Activated CD8-positive, alpha-beta T cell treated with anti-CD3 and anti-CD28 coated beads for 36 hours (primary cell): Measurements from ENCODE around the gene GRID2. TPM values are rescaled to one million over a fixed set of nuclear protein-coding genes. Genes with fewer than 3 reads are reported as not detected.

Experiments used
- ATAC-seq: fragments of 200-7000 bp; cut with Tn5 transposase; one replicate; pipeline ENCODE4 v1.10.0; 2021; ENCODE audit warnings: mild to moderate bottlenecking, moderate library complexity
- CTCF ChIA-PET: fragments of 350-600 bp; sonication (Branson Sonifier 250); formaldehyde crosslinking; loops from one replicate; lab custom pipeline; 2021; ENCODE audit warnings: antibody characterized with exemption; lab: Charles Lee
- POLR2A ChIA-PET: fragments of 350-600 bp; sonication (Branson Sonifier 250); formaldehyde crosslinking; loops from one replicate; lab custom pipeline; 2021; ENCODE audit warnings: antibody characterized with exemption; lab: Charles Lee
- DNase-seq: peaks from one replicate; pipeline ENCODE4 v3.0.0-alpha.2; 2020
- H3K27ac Mint-ChIP-seq: one replicate; pipeline ENCODE4 v1.8.0; 2021; ENCODE audit warnings: mild to moderate bottlenecking, mixed read lengths
- H3K27me3 Mint-ChIP-seq: one replicate; pipeline ENCODE4 v1.8.0; 2021; ENCODE audit warnings: mixed read lengths
- H3K36me3 Mint-ChIP-seq: one replicate; pipeline ENCODE4 v1.8.0; 2021; ENCODE audit warnings: low read depth, mixed read lengths
- H3K4me1 Mint-ChIP-seq: one replicate; pipeline ENCODE4 v1.8.0; 2021; ENCODE audit warnings: low read depth, mixed read lengths
- H3K4me3 Mint-ChIP-seq: one replicate; pipeline ENCODE4 v1.8.0; 2021; ENCODE audit warnings: mild to moderate bottlenecking, moderate library complexity, mixed read lengths
- H3K9me3 Mint-ChIP-seq: one replicate; pipeline ENCODE4 v1.8.0; 2021; ENCODE audit warnings: mixed read lengths
- CTCF ChIP-seq: fragments of 200-600 bp; IDR thresholded peaks from one replicate; pipeline ENCODE4 v1.8.0; 2022; ENCODE audit warnings: antibody characterized with exemption, mild to moderate bottlenecking
- intact Hi-C: fragments of 100-400 bp; cut with micrococcal nuclease; formaldehyde crosslinking; loops from one replicate; pipeline ENCODE4 v1.10.0; 2022
- total RNA-seq, 2 experiments: library from RNA; stranded (reverse); gene quantifications; one replicate each; pipeline ENCODE4 v1.2.3, GENCODE V29; 2021

GRID2 gene
- total RNA-seq, 2 experiments from 2014 or later: not detected

- intact Hi-C loops: no loop called here
- Mint-ChIP-seq H3K27me3 (no peaks in the 10 kb centered on the region), H3K9me3 (no peaks in the 10 kb centered on the region), H3K4me3 (no peak overlapping the region), H3K27ac (no peak overlapping the region), H3K4me1 (no peaks in the 10 kb centered on the region), H3K36me3 (no peaks in the 10 kb centered on the region)
- no peak for TF ChIP-seq CTCF
- CTCF ChIA-PET: no interaction called here
- POLR2A ChIA-PET: no interaction called here
- ATAC-seq: no peak
- DNase-seq: no peak
Measured at GRCh38 chr4:92455329-92455839, 151.6 kb downstream of the GRID2 start.

- no peak overlapping the region for H3K27ac Mint-ChIP-seq
- ChIA-PET POLR2A (no interaction called here), CTCF (no interaction called here)
- H3K27me3 Mint-ChIP-seq: no peaks in the 10 kb centered on the region
- intact Hi-C loops: no loop called here
- ATAC-seq: no peak
- no peaks in the 10 kb centered on the region for H3K36me3 Mint-ChIP-seq
- no peak for DNase-seq
- TF ChIP-seq CTCF: no peak
- H3K4me3 Mint-ChIP-seq: no peak overlapping the region
- H3K9me3 Mint-ChIP-seq: no peaks in the 10 kb centered on the region
- no peaks in the 10 kb centered on the region for H3K4me1 Mint-ChIP-seq
Measured at GRCh38 chr4:92455951-92456350, 152.2 kb downstream of the GRID2 start.

GRCh38 chr4:92461732-92462131 is 158.0 kb downstream of the GRID2 start:
- POLR2A ChIA-PET: no interaction called here
- Mint-ChIP-seq H3K9me3 (peaks cover 9% of the 10 kb centered on the region), H3K27ac (no peak overlapping the region), H3K4me1 (no peaks in the 10 kb centered on the region), H3K27me3 (no peaks in the 10 kb centered on the region), H3K4me3 (no peak overlapping the region), H3K36me3 (no peaks in the 10 kb centered on the region)
- CTCF ChIA-PET: no interaction called here
- intact Hi-C loops: no loop called here
- no peak for ATAC-seq
- no peak for TF ChIP-seq CTCF
- no peak for DNase-seq

DNA sequence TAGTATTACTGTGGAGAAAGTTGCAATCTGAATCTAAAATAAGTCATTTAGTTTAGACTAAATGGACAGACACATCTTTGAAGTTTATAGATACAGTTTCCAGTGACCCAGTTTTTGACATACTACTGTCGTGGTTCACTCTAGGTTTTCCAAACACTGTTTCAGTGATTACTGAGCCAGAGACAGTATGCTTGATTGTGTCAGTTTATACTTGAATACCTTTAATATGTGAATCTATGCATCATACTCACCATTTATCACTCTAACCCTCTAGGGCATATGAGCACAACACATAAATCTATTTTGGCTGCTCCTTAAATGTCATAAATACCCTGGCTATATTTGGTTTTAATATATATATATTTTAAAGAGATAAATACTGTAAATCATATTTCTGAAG is 173.5 kb downstream of the GRID2 start:
- H3K4me1 Mint-ChIP-seq: no peaks in the 10 kb centered on the region

DNA sequence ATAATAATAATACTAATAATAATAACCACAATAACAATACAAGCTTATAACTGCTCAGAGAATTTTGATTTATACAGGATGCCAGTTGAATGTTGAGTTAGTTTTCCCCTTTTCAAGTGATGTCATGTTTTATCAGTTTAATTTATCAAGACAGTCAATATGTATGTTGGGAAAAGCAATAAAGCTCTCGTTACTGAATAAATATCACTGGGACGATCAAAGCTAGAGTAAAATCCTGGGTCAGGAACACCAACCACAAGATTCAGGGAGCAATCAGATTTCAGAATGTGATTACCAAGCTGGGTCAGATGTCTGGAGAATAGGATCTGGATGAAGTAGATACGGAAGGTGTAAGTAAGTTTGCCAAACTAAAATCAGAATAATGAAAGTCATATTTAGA is 179.6 kb downstream of the GRID2 start:
- DNase-seq (no peak), ATAC-seq (no peak)
- Mint-ChIP-seq H3K4me1 (no peaks in the 10 kb centered on the region), H3K27ac (no peak overlapping the region), H3K9me3 (peaks cover 4% of the 10 kb centered on the region), H3K4me3 (no peak overlapping the region), H3K27me3 (no peaks in the 10 kb centered on the region), H3K36me3 (no peaks in the 10 kb centered on the region)
- ChIA-PET POLR2A (no interaction called here), CTCF (no interaction called here)
- intact Hi-C loops: no loop called here
- TF ChIP-seq CTCF: no peak

More for the DNA sequence above, 173.5 kb downstream of the GRID2 start:
- ChIA-PET POLR2A (no interaction called here), CTCF (no interaction called here)
- no peaks in the 10 kb centered on the region for H3K27me3 Mint-ChIP-seq
- intact Hi-C loops: no loop called here
- TF ChIP-seq CTCF: no peak
- no peak for DNase-seq
- H3K9me3 Mint-ChIP-seq: peaks cover 4% of the 10 kb centered on the region
- no peak overlapping the region for H3K4me3 Mint-ChIP-seq
- no peaks in the 10 kb centered on the region for H3K36me3 Mint-ChIP-seq
- H3K27ac Mint-ChIP-seq: no peak overlapping the region
- ATAC-seq: no peak
